OCI-LY1 (cell line): ENCODE results near the gene RAPGEF4.

Experiments used
- CTCF ChIP-seq: fragments of 200-600 bp; sonication (generic), shearing (Covaris generic); IDR thresholded peaks from 2 replicates; pipeline ENCODE4 v1.5.1; 2017; ENCODE audit warnings: mild to moderate bottlenecking, antibody characterized with exemption, low read length, moderate library complexity, mixed read lengths
- EZH2 ChIP-seq: fragments of 200-600 bp; sonication (generic), shearing (Covaris generic); IDR thresholded peaks from 2 replicates; pipeline ENCODE4 v1.8.0; 2017; ENCODE audit warnings: borderline replicate concordance, mixed run types, mild to moderate bottlenecking, antibody characterized with exemption, low read length, moderate library complexity, mixed read lengths

GRCh38 chr2:172777431-172777830 lies 41.8 kb downstream of the RAPGEF4 start:
- TF ChIP-seq CTCF: no peak
- no peak for TF ChIP-seq EZH2
